Muscle of leg (tissue), 11 donors: ENCODE data around the gene TCP11L2. TPM values are rescaled to one million over a fixed set of nuclear protein-coding genes. Genes with fewer than 3 reads are reported as not detected.

ENCODE experiments used
- DNase-seq: peaks from one replicate; pipeline ENCODE4 v3.0.0; 2013
- H3K27ac ChIP-seq: one replicate; pipeline ENCODE4 v1.5.1; 2013; ENCODE audit warnings: mild to moderate bottlenecking, low read length, control low read depth
- H3K27me3 ChIP-seq: one replicate; pipeline ENCODE4 v1.6.1; 2013; ENCODE audit warnings: low read length; ENCODE audit not compliant: control insufficient read depth, insufficient read depth
- H3K36me3 ChIP-seq: one replicate; pipeline ENCODE4 v1.6.1; 2013; ENCODE audit warnings: low read length; ENCODE audit not compliant: control insufficient read depth, insufficient read depth
- H3K4me1 ChIP-seq: one replicate; pipeline ENCODE4 v1.6.1; 2013; ENCODE audit warnings: low read length; ENCODE audit not compliant: control insufficient read depth, insufficient read depth
- H3K4me3 ChIP-seq: one replicate; pipeline ENCODE4 v1.5.1; 2013; ENCODE audit warnings: low read length, control low read depth
- H3K9me3 ChIP-seq: replicated peaks from 2 replicates; pipeline ENCODE4 v1.6.1; 2013; ENCODE audit warnings: low read depth, low read length; ENCODE audit not compliant: control insufficient read depth
- WGBS: methylation state at CpG from one replicate; pipeline ENCODE4 v1.1.5; 2013; ENCODE audit warnings: missing lambda C conversion rate; ENCODE audit not compliant: insufficient coverage; 5-methylcytosine and 5-hydroxymethylcytosine counted together
- polyA plus RNA-seq, 8 donors: library from polyadenylated mRNA; unstranded; fragments of 120-200 nt; gene quantifications; one replicate each; pipeline versions ENCODE4 v1.2.1 to v1.2.3, GENCODE V29; 2013; ENCODE audit warnings: inconsistent platforms in 1 of 8, low replicate concordance in 1 of 8; ENCODE audit not compliant: insufficient read length in 8 of 8, insufficient read depth in 1 of 8
- total RNA-seq: library from RNA; stranded (reverse); fragments of 120-200 nt; gene quantifications from one replicate; pipeline ENCODE4 v1.2.4, GENCODE V29; 2013

The TCP11L2 gene
- total and polyA plus RNA-seq, 9 donors: 6.7 to 17.1 (median 8.6) TPM

- Histone ChIP-seq H3K27ac (no peak overlapping the region), H3K4me1 (peaks cover 5% of the 10 kb centered on the region), H3K27me3 (no peaks in the 10 kb centered on the region), H3K9me3 (no peaks in the 10 kb centered on the region), H3K4me3 (no peak overlapping the region), H3K36me3 (peaks cover 13% of the 10 kb centered on the region)
- 88% methylated on average over 2 of the region's 4 CpGs for WGBS
- DNase-seq: no peak
Observed at GRCh38 chr12:106315523-106315922, 13.0 kb downstream of the TCP11L2 start.

GRCh38 chr12:106317406-106318082, 15.0 kb downstream of the TCP11L2 start:
- H3K36me3 ChIP-seq: peaks cover 17% of the 10 kb centered on the region
- H3K4me3 ChIP-seq: no peak overlapping the region
- no peak for DNase-seq
- no peak overlapping the region for H3K27ac ChIP-seq
- no peaks in the 10 kb centered on the region for H3K9me3 ChIP-seq
- WGBS: 69% methylated on average over 2 of the region's 6 CpGs
- no peaks in the 10 kb centered on the region for H3K4me1 ChIP-seq
- no peaks in the 10 kb centered on the region for H3K27me3 ChIP-seq

GRCh38 chr12:106321139-106321850, 18.8 kb downstream of the TCP11L2 start:
- WGBS: no CpG with 5 or more reads among the region's 7 CpGs
- H3K27ac ChIP-seq: no peak overlapping the region
- H3K27me3 ChIP-seq: no peaks in the 10 kb centered on the region
- no peaks in the 10 kb centered on the region for H3K4me1 ChIP-seq
- no peaks in the 10 kb centered on the region for H3K9me3 ChIP-seq
- H3K4me3 ChIP-seq: no peak overlapping the region
- DNase-seq: no peak
- peaks cover 28% of the 10 kb centered on the region for H3K36me3 ChIP-seq

- no CpG with 5 or more reads among the region's 2 CpGs for WGBS
- H3K27ac ChIP-seq: no peak overlapping the region
Observed at GRCh38 chr12:106323537-106323936, 21.0 kb downstream of the TCP11L2 start.

GRCh38 chr12:106327309-106327869, 24.9 kb downstream of the TCP11L2 start:
- peaks cover 20% of the 10 kb centered on the region for H3K36me3 ChIP-seq
- DNase-seq: no peak
- H3K4me3 ChIP-seq: no peak overlapping the region
- H3K4me1 ChIP-seq: no peaks in the 10 kb centered on the region
- H3K27me3 ChIP-seq: no peaks in the 10 kb centered on the region
- no peak overlapping the region for H3K27ac ChIP-seq
- WGBS: 37% methylated on average over 2 of the region's 2 CpGs
- no peaks in the 10 kb centered on the region for H3K9me3 ChIP-seq

More at GRCh38 chr12:106323537-106323936, 21.0 kb downstream of the TCP11L2 start:
- Histone ChIP-seq H3K27me3 (no peaks in the 10 kb centered on the region), H3K9me3 (no peaks in the 10 kb centered on the region), H3K4me3 (no peak overlapping the region), H3K36me3 (peaks cover 27% of the 10 kb centered on the region), H3K4me1 (no peaks in the 10 kb centered on the region)
- DNase-seq: no peak

GRCh38 chr12:106328735-106329134, 26.2 kb downstream of the TCP11L2 start:
- 65% methylated on average over 3 of the region's 7 CpGs for WGBS
- no peaks in the 10 kb centered on the region for H3K27me3 ChIP-seq
- no peak overlapping the region for H3K4me3 ChIP-seq
- H3K36me3 ChIP-seq: peaks cover 20% of the 10 kb centered on the region
- H3K4me1 ChIP-seq: no peaks in the 10 kb centered on the region
- H3K9me3 ChIP-seq: no peaks in the 10 kb centered on the region
- H3K27ac ChIP-seq: no peak overlapping the region
- no peak for DNase-seq

GRCh38 chr12:106329231-106329982, 26.9 kb downstream of the TCP11L2 start:
- WGBS: 37% methylated on average over 8 of the region's 12 CpGs
- H3K9me3 ChIP-seq: no peaks in the 10 kb centered on the region
- no peaks in the 10 kb centered on the region for H3K4me1 ChIP-seq
- H3K4me3 ChIP-seq: no peak overlapping the region
- no peak for DNase-seq
- no peaks in the 10 kb centered on the region for H3K27me3 ChIP-seq
- peaks cover 13% of the 10 kb centered on the region for H3K36me3 ChIP-seq
- no peak overlapping the region for H3K27ac ChIP-seq

GRCh38 chr12:106331599-106331998, 29.1 kb downstream of the TCP11L2 start:
- H3K4me3 ChIP-seq: no peak overlapping the region
- no peak overlapping the region for H3K27ac ChIP-seq
- WGBS: no CpG with 5 or more reads among the region's 2 CpGs
- no peaks in the 10 kb centered on the region for H3K9me3 ChIP-seq
- H3K27me3 ChIP-seq: no peaks in the 10 kb centered on the region
- no peak for DNase-seq
- peaks cover 9% of the 10 kb centered on the region for H3K36me3 ChIP-seq
- H3K4me1 ChIP-seq: no peaks in the 10 kb centered on the region

- no peaks in the 10 kb centered on the region for H3K4me1 ChIP-seq
- H3K27me3 ChIP-seq: no peaks in the 10 kb centered on the region
- no peak for DNase-seq
- H3K27ac ChIP-seq: no peak overlapping the region
- peaks cover 7% of the 10 kb centered on the region for H3K36me3 ChIP-seq
- H3K9me3 ChIP-seq: no peaks in the 10 kb centered on the region
- H3K4me3 ChIP-seq: no peak overlapping the region
Observed at GRCh38 chr12:106332536-106332935, 30.0 kb downstream of the TCP11L2 start.

- no peaks in the 10 kb centered on the region for H3K27me3 ChIP-seq
- no peak overlapping the region for H3K27ac ChIP-seq
- peaks cover 7% of the 10 kb centered on the region for H3K36me3 ChIP-seq
- H3K9me3 ChIP-seq: no peaks in the 10 kb centered on the region
- no peaks in the 10 kb centered on the region for H3K4me1 ChIP-seq
- H3K4me3 ChIP-seq: no peak overlapping the region
- WGBS: no CpG with 5 or more reads among the region's 2 CpGs
- no peak for DNase-seq
Observed at GRCh38 chr12:106333010-106333409, 30.5 kb downstream of the TCP11L2 start.
